DMS53 (cell line): Measurements from ENCODE around the gene MKRN2OS.
"Not testable (repeated sequence)": the region's sequence is repeated elsewhere in the genome, so short reads cannot be mapped to it uniquely, and the experiment has no call there.

Experiments used
- DNase-seq: peaks from one replicate; lab custom pipeline; 2025; lab: John Stamatoyannopoulos, UW

The MKRN2OS gene

GRCh38 chr3:12561397-12561796 is 16.1 kb upstream of the MKRN2OS start:
- no peak for DNase-seq

DNA sequence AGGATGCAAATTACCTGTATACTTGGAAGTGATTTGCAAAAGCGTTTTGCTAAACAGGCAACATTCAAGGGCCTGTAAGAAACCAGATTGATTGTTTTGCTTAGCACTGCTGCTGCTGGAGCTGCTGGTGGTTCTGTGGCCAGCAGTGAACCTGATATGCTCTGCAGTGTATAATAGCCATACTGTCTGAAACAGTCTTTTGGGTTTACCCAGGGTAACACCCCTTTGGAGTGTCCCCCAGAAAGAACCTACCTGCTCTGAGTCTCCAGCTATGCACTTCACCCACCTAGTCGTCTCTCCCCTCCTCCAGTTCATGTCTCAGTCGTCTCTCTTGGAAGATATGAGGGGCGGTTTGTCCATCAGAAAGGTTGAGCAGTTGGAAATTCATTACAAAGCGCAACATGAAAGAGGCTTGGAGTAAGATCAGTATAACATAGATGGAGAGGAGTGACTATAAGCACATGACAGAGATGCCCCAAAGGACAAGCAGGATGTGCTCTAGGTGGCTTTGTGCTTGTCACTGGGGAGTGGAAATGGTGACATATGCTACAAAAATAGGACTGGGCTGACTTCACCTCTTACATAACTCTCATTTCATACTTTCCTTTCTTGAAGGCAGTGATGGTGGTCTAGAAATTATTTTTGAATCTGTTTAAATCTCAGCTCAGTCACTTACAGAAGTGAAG is 15.3 kb upstream of the MKRN2OS start:
- DNase-seq = no peak

DNA sequence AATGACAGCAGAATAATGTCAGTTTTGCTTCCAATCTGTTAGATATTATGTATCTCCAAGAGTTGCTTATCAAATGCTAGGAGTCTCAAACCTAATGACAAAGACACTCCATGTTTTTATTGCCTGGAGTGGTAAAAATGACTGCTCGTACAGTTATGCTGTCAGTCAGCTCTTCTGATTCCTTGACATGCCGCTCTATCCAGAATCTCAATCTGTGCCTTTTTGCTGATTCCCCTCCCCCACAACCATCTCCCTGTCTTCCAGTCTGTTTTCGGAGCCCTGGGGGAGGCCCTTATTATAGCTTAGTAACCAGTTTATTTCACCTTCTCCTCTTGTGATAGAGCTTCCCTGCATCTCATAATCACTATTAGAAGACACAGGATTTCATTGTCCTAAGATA is 14.2 kb upstream of the MKRN2OS start:
- DNase-seq = no peak

- no peak for DNase-seq
These were observed 13.4 kb upstream of the MKRN2OS start for GRCh38 chr3:12558706-12559105.

GRCh38 chr3:12557473-12558100 is 12.3 kb upstream of the MKRN2OS start:
- DNase-seq = no peak

DNA sequence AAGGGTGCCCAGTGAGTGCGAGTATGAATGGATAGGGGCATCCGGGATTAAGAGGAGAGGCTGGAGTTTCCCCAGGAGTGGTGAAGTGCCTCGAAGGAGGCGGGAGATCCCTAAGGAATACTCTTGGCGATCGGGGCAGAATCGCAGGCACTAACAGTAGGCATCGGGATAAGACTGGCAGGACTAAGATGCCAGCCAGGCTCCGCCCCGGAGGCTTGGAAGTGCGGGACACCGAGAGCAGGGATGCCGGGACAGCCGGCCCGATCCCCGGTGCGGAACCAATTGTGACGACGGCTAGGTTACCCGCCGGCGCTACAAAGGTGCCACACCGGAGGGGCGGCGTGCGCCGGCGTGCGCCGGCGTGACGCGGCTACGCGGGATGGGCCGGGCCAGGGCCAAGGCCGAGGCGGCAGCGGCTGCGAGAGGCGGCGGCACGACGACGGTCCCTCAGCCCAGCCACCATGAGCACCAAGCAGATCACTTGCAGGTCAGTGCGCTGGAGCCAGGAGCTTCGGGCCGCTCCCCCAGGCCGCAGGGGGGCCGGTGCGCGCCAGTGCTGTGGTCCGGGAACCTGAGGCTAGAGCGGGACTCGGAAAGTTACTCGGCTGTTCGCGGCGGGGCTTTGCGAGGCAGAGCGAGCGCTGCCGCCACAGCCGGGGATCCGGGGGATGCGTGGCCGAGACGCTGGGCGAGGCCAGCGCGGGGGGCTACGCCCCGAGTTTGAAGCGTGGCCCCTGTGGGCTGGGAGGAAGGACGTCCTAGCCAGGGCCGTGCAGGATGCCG is 11.6 kb upstream of the MKRN2OS start, which contains the start of gene MKRN2:
TSS of gene MKRN2 (plus strand) at position 398 of the 783 bp plus-strand sequence. CDS start at position 462, 64 bp downstream.
- DNase-seq = peak; percentile 82

DNA sequence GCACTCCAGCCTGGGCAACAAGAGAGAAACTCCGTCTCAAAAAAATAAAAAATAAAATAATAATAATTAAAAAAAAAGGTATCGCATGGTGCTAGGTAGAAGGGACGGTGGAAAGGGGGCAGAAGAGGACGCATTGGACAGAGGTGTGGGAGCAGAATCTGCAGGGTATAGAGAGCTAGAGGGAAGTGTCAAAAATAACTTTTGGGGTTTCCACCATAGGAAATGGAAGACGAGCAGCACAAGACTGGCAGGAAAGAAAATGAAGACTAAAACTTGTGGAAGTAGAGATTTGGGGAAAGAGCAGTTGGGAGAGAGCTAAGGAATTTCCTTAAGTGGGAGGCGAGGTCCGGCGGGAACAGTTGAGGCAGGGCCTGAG is 11.0 kb upstream of the MKRN2OS start:
- DNase-seq = no peak

DNA sequence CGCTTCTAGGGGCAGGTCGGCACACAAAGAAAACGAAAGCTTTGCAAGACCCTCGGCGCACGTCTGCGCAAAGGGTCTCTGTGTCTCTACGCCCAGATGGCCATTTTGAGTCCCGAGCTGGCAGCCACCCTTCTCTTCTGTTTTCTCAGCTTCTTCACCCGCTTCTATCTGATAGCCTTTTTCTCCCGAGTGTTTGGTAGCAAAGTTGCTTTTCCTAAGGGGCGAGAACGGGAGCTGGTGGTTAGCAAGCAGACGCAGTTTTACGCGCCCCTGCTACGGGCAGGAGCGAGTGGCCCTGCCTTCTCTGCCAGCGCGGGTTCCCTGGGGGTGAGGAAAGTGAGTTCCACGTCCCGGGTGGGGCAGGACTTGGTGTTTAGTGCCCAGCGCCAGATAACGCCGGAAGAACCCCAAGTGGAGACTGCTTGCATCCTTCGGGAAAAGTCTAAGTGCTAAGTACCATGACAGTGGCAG is 8.7 kb upstream of the MKRN2OS start:
- DNase-seq = peak; percentile 39

- DNase-seq = no peak
These were observed 4.9 kb upstream of the MKRN2OS start for GRCh38 chr3:12549971-12550760.

- DNase-seq = no peak
These were observed 437 bp downstream of the MKRN2OS start for GRCh38 chr3:12544652-12545472.

DNA sequence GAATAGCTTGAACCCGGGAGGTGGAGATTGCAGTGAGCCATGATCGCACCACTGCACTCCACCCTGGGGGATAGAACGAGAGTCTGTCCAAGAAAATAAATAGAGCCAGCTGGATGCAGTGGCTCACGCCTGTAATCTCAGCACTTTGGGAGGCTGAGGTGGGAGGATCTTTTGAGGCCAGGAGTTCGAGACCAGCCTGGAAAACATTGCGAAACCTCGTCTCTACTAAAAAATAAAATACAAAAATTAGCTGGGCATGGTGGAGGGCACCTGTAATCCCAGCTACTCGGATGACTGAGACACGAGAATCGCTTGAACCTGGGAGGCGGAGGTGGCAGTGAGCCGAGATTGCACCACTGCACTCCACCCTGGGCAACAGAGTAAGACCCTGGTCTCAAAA is 1.8 kb downstream of the MKRN2OS start:
- DNase-seq = not testable (repeated sequence)

DNA sequence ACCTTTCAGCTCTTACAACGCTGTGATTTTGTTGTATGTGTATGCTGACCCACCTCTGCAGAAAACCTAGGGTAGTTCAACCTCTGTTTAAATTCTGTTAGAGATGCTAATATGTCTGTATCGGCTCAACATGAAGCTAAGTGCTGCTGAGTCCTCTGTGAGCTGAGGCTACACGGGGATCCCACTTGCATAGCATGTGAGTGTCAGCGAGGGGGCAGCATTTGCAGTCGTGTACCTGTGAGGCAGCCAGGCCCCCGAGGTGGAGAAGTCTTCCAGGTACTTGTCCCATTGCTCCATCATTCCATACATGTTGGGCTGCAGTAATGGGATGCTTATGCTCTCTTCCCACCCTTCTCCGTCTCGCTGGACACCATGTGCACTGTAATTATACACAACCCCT is 3.7 kb downstream of the MKRN2OS start:
- DNase-seq = no peak

DNA sequence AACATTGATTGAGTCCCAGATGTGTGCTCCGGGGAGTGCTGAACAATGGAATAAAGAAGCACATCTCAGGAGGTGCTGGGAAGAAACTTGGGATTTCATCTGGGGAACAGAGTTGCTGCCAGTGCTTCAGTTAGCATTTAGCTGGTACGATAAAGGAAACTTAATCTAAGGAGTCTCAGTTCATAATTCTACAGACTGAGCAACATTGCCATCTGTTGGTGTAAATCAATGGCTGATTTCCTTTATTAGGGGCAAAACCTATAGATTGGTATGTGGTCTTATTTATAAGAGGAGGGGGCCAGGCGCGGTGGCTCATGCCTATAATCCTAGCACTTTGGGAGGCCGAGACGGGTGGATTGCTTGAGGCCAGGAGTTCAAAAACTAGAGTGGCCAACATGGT is 8.9 kb downstream of the MKRN2OS start:
- no peak for DNase-seq

DNA sequence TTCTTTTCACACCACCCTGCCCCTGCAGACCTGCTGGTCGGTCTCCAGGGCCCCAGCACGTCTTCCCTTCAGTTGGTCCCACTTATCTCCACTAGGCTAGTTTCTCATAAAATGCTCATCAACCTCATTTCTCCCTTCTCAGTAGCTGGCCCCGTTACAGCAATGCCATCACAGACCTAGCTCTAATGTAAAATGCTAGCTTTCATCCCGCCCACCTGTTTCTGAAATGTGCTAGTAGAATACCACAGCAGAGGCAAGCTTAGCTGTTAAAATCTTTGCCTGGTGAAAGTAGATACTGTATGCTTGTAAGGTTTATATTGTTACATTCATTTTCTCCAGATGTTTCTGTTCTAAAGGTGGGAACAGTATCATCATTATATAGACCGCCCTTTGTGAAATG is 13.1 kb downstream of the MKRN2OS start:
- DNase-seq = no peak

GRCh38 chr3:12527757-12528143 is 17.5 kb downstream of the MKRN2OS start:
- DNase-seq = no peak

GRCh38 chr3:12522721-12523120 is 22.6 kb downstream of the MKRN2OS start:
- no peak for DNase-seq

GRCh38 chr3:12521010-12521409 is 24.3 kb downstream of the MKRN2OS start:
- no peak for DNase-seq

GRCh38 chr3:12518261-12519028 is 26.9 kb downstream of the MKRN2OS start:
- DNase-seq = no peak

DNA sequence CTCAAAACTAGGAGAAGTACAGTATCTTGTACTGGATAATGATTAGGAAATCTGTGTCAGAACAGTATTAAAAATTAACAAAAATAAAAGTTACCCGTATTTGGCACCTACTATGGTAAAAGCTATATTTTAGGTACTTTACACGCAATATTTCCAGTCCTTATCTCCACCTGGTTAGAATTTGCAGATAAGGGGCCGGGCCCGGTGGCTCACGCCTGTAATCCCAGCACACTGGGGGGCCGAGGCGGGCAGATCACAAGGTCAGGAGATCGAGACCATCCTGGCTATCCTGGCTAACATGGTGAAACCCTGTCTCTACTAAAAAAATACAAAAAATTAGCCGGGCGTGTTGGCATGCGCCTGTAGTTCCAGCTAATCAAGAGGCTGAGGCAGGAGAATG is 28.4 kb downstream of the MKRN2OS start:
- no peak for DNase-seq

- no peak for DNase-seq
These were observed 29.7 kb downstream of the MKRN2OS start for GRCh38 chr3:12515631-12516030.
